HG02623 (cell line): ENCODE measurements around the gene NBEAL2.

Source experiments
- ATAC-seq: cut with Tn5 transposase; IDR thresholded peaks from one replicate; pipeline ENCODE4 v1.9.1; 2021; ENCODE audit warnings: moderate library complexity; ENCODE audit not compliant: unreplicated experiment

The NBEAL2 gene

DNA sequence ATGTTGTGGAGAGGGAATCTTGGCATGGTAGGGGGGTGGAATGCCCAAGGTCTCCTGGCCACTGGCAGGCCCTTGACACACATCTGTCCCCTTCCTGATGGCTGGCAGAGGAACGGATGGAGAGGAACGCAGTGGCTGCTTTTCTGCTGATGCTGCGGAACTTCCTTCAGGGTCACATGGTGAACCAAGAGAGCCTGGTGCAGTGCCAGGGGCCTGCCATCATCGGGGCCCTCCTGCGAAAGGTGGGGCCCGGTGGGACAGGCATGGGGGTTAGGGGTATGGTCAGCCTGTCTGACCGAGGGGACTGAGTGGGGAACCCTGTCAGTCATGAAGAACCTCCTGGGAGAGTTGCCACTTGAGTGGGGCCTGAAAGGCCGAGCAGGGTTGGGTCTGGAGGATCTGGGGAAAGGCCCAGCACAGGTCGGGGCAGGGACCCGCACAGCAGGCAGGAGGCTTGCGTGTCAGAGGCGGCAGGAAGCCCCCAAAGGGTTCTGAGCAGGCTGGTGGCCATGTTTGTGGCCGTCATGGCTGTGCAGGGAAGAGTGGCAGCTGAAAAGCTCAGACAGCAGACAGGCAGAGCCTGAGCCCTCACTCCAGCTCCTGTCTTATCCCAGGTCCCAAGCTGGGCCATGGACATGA lies 18.1 kb downstream of the NBEAL2 start:
- no peak for ATAC-seq

DNA sequence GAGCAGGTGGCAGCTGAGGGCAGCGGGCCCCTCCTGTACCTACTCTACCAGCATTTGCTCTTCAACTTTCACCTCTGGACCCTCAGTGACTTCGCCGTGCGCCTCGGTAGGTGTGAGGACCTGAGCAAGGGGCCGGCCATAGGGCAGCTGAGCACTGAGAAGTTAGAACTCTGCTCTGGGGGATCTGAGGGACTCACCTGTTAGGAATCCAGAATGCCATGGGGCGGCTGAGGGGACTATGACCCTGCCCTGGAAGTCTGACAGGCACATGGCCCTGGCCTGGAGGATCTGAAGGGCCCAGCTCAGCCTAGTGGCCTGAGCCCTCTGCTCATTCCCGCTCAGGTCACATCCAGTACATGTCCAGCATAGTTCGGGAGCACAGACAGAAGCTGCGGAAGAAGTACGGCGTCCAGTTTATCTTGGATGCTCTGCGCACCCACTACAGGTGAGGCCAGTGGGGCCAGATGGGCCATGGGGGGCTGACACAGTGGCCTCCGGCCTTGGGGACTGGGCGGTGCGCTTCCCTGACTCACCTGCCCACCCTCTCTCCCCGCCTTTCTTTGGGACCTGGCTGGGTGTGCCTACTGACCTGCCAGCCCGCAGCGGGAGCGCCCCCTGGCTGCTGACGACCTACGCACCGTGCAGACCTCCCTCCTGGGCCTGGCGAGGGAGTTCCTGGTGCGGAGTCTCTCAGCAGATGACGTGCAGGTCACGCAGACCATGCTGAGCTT lies 18.8 kb downstream of the NBEAL2 start:
- no peak for ATAC-seq

DNA sequence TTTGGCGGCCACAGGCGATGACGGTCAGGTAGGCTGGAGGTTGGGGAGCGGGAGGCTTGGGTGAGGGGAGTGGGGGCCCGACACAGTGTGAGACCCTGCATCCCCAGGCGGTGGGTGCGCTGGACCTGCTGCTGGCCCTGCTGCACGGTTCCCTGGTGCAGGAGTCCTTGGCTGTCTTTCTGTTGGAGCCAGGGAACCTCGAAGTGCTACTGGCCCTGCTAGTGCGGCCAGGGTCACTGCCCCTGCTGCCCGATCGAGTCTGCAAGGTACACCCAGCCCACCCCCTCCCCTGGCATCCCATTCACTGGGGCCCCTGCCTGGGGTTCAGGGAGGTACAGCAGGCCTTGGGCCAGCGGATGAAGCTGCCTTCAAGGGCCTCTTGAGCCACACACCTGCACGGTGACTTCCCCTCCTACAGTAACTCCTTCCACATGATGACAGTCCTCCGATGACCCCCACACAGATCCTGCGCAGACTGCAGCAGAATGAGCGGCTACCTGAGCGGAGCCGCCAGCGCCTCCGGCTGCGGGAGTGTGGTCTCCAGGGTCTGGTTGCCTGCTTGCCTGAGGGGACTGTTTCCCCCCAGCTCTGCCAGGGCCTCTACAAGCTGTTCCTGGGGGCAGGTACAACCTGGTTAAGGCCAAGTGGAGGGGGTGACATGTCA lies 19.5 kb downstream of the NBEAL2 start:
- ATAC-seq, result no peak

DNA sequence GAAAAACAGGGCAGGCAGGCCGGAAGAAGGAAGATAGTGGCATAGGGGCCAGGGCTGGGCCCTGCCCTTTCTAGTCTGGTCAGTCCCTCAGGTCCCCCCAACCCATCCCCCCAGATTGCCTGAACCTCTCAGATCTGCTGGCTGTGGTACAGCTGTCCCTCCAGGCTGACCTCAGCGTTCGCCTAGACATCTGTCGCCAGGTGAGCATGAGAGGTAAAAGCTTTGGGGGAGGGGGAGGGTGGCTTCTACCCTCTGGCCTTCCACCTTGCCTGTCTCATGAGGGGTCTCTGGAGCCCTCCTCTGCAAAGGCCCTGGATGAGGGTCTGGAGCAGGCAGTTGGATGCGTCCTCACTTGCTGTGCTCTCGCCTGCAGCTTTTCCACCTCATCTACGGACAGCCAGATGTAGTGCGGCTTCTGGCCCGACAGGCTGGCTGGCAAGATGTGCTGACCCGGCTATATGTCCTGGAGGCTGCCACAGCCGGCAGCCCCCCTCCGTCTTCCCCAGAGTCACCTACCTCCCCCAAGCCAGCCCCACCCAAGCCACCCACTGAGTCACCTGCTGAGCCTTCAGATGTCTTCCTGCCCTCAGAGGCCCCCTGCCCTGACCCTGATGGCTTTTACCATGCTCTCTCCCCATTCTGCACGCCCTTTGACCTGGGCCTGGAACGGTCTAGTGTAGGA lies 20.2 kb downstream of the NBEAL2 start:
- no peak for ATAC-seq

DNA sequence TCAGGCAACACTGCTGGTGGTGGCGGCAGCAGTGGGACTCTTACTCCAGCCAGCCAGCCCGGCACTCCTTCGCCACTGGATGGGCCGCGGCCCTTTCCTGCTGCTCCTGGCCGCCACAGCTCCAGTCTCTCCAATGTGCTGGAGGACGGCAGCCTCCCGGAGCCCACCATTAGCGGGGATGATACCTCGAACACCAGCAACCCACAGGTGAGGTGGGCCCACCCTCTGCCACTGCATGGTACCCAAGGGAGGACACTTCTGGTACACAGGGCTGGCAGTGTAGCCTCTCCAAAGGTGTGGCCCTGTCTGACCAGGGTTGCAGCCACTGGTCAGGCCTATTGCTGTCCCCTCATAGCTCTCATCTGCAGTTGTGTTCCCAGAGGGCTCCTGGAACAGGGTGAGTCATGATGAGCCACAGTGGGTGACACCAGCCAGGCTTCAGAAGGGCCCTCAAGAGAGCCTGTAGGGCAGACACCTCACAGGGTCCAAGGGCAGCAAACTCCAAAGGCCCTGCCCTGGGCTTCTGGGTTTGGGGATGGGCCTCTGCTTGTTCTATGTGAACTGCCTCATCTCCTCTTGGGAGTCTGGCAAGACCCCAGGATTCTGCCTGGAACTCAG lies 20.8 kb downstream of the NBEAL2 start:
- no peak for ATAC-seq

DNA sequence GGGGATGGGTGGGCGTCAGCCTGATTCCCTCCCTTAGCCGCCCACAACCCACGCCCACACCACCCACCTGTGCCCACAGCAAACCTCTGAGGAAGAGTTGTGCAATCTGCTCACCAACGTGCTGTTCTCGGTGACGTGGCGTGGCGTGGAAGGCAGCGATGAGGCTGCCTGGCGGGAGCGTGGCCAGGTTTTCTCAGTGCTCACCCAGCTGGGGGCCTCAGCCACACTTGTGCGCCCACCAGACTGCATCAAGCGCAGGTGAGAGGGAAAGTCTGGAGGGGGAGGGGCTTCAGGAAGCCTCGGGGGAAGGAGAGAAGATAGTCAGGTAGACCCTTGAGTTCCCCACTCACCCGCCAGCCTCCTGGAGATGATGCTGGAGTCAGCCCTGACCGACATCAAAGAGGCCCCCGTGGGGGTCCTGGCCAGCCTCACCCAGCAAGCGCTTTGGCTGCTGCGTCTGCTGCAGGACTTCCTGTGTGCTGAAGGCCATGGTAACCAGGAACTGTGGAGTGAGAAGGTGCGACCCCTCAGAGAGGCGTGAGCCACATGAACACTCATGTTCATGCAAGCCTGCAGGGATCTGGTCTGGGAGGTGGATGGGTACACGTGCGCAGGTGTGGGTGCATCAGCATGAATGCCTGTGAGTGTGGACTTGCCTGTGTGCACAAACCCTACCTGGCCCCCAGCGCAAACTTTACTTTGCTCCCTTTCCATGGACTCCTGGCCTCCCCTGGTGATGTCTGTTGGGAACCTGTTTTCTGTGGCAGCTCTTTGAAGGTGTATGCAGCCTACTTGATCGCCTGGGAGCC lies 21.7 kb downstream of the NBEAL2 start:
- no peak for ATAC-seq

DNA sequence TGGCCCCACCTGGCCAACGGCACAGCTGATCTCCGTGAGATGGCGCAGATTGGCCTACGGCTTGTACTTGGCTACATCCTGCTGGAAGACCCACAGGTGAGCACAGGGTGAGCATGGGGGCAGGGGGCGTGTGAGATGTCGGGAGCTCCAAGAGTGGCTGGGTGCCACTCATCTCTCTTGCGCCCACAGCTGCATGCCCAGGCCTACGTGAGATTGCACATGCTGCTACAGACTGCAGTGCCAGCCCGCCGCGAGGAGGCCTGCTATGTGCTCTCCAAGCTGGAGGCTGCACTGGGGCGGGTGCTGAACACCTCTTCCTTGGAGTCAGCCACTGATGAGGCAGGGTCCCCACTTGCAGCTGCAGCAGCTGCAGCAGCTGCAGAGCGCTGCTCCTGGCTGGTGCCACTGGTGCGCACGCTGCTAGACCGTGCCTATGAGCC lies 22.3 kb downstream of the NBEAL2 start:
- ATAC-seq, result no peak

DNA sequence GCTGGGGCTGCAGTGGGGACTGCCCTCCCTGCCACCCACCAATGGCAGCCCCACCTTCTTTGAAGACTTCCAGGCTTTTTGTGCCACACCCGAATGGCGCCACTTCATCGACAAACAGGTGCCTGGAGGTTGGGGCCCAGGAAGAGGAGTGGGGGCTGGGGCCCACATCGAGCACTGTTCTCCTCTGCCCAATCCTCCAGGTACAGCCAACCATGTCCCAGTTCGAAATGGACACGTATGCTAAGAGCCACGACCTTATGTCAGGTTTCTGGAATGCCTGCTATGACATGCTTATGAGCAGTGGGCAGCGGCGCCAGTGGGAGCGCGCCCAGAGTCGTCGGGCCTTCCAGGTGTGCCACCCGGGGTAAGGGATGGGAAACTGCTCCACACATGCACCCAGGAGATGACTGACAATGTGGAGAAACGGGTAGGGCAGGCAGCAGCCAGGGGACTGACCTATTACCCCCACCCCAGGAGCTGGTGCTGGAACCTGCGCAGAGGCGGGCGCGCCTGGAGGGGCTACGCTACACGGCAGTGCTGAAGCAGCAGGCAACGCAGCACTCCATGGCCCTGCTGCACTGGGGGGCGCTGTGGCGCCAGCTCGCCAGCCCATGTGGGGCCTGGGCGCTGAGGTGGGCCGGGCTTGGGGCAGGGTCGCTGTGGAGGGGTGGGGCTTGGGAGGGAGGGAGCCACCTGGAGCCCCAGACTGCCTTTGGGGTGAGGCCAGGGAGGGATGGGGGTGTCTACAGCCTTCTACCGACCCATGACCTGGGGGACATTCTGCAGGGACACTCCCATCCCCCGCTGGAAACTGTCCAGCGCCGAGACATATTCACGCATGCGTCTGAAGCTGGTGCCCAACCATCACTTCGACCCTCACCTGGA lies 22.9 kb downstream of the NBEAL2 start:
- ATAC-seq, result no peak

DNA sequence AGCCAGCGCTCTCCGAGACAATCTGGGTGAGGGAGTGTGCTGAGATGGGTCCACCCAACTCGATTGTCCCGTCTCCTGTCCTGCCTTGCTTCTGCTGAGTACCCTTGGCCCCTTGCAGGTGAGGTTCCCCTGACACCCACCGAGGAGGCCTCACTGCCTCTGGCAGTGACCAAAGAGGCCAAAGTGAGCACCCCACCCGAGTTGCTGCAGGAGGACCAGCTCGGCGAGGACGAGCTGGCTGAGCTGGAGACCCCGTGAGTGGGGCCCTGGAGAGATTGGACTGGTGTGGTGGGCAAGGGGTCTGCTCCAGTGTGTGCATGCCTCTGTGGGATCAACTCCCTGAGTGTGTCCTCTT lies 23.6 kb downstream of the NBEAL2 start:
- no peak for ATAC-seq

DNA sequence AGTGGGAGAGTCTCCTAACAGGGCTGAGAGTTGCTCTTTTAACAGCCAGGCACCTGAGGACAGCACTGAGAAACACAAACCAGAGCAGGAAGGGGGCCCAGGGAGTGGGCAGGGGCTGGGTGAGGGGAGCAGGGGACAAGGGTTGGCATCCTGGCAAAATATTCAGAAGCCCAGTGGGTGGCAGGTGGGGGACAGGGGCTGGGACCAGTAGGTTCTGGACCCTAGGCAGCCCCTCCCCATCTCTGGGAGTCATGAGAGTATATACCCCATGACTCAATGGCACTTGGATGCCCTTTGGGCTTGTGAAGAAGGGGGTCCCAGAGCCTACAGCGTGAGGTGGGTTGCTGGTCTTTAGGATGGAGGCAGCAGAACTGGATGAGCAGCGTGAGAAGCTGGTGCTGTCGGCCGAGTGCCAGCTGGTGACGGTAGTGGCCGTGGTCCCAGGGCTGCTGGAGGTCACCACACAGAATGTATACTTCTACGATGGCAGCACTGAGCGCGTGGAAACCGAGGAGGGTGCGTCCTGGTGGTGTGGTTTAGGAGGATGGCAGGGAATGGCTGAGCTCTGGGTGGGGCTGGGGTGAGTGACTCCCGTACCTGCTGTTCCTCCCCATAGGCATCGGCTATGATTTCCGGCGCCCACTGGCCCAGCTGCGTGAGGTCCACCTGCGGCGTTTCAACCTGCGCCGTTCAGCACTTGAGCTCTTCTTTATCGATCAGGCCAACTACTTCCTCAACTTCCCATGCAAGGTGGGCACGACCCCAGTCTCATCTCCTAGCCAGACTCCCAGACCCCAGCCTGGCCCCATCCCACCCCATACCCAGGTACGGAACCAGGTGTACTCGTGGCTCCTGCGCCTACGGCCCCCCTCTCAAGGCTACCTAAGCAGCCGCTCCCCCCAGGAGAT lies 24.2 kb downstream of the NBEAL2 start:
- ATAC-seq, result no peak

DNA sequence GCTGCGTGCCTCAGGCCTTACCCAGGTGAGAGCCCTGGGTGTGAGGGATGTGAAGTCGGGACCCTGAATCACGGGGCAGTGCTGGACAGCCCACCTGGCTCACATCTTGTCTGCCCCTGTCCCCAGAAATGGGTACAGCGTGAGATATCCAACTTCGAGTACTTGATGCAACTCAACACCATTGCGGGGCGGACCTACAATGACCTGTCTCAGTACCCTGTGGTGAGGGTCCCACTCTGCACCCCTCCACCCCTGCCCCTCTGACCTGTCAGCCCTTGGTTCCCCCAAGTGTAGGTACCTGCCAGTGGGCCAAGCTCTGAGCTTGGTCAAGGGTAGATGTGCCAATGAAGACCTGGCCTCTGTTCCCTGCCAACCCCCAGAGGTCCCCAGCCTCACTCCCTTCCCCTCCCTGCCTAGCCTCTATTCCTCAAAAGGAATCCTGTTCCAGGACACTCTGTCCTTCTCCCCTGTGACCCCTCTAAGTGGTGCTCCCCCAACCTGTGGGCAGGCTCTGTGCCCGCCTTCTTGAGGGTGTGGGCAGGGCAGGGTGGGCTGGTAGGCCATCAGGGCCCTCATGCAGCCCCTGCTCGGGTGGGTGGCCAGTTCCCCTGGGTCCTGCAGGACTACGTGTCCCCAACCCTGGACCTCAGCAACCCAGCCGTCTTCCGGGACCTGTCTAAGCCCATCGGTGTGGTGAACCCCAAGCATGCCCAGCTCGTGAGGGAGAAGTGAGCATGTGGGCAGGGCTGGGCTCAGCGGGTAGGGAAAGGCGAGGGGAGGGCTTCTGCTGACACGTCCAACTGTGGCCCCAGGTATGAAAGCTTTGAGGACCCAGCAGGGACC lies 25.1 kb downstream of the NBEAL2 start:
- no peak for ATAC-seq

DNA sequence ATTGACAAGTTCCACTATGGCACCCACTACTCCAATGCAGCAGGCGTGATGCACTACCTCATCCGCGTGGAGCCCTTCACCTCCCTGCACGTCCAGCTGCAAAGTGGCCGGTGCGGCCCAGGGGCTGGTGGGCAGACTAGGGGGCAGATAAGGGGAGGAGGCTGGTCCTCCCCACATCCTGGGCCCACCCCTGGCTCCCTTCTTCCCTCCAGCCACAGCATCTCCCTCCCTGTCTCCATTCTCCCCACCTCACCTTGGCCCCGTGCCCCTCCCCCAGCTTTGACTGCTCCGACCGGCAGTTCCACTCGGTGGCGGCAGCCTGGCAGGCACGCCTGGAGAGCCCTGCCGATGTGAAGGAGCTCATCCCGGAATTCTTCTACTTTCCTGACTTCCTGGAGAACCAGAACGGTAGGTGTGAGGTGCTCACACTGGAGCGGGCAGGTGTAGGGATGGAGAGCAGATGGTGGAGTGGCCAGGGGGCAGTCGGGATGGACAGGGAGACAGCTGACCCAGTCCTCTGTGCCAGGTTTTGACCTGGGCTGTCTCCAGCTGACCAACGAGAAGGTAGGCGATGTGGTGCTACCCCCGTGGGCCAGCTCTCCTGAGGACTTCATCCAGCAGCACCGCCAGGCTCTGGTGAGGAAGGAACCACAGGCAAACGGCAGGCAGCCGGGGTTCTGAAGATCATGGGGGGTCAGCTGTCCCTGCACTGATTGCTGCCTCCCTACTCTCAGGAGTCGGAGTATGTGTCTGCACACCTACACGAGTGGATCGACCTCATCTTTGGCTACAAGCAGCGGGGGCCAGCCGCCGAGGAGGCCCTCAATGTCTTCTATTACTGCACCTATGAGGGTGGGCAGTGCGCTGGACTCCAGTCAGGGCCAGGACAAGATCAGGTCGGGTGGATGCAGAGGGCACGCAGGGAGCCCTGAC lies 26.0 kb downstream of the NBEAL2 start:
- no peak for ATAC-seq

DNA sequence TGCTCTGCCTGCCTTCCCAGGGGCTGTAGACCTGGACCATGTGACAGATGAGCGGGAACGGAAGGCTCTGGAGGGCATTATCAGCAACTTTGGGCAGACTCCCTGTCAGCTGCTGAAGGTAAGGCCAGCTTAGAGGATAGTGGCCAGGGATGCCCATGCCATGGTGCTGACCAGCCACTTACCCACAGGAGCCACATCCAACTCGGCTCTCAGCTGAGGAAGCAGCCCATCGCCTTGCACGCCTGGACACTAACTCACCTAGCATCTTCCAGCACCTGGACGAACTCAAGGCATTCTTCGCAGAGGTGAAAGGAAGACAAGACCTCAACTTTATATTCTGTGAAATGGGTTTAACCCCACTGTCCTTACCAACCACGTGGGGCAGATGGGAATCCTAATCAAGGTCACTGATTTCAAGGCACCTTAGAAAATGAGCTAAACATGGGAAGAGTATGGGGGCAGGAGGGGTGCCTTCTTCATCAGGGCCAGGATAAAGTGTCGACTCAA lies 26.7 kb downstream of the NBEAL2 start:
- ATAC-seq, result no peak

DNA sequence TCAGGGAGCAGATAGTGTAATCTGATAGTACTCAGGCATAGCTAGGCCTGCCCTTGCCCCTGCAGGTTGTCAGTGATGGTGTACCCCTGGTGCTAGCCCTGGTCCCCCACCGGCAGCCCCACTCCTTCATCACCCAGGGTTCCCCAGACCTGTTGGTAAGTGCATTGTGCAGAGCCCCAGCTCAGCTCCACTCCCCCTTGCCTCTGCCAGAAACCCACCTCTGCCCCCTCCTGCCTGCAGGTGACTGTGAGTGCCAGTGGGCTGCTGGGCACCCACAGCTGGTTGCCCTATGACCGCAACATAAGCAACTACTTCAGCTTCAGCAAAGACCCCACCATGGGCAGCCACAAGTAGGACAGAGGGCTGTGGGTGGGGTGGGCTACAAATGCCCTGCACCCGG lies 27.5 kb downstream of the NBEAL2 start:
- no peak for ATAC-seq

DNA sequence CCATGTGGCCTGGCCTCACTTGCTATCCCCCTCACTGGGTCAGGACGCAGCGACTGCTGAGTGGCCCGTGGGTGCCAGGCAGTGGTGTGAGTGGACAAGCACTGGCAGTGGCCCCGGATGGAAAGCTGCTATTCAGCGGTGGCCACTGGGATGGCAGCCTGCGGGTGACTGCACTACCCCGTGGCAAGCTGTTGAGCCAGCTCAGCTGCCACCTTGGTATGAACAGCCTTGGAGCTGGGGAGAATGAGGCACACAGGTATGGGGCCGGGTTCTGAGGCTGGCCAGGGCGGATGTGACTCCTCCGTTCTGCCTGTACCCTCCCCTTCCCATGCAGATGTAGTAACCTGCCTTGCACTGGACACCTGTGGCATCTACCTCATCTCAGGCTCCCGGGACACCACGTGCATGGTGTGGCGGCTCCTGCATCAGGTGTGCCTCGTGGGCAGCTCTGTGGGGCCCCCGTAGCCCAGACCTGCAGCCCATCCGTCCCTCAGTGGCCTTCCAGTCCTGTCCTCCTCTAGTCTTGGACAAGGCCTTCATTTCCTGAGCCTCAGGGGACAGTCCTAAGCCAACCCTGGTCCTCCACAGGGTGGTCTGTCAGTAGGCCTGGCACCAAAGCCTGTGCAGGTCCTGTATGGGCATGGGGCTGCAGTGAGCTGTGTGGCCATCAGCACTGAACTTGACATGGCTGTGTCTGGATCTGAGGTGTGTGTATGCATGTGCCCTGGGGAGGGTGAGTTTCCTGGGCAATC lies 28.2 kb downstream of the NBEAL2 start:
- no peak for ATAC-seq
